ENCODE results near the gene SETD1A.

The SETD1A gene

DNA sequence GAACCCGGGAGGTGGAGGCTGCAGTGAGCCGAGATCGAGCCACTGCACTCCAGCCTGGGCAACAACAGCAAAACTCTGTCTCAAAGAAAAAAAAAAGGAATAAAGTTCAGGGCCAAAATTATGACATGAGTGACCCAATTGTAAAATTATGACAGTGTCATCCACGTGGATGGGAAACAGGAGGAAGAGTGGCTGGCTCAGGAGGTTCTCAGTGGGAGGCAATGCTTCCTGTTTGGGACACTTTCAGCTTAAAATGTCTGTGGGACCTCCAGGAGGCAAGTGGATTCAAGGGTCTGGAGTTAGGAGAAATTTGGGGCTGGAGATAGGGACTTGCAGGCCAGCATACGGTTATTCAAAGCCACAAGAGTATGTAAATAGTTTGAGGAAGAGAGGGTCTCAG is 67.8 kb downstream of the SETD1A start:
- no peak for DNase-seq

DNA sequence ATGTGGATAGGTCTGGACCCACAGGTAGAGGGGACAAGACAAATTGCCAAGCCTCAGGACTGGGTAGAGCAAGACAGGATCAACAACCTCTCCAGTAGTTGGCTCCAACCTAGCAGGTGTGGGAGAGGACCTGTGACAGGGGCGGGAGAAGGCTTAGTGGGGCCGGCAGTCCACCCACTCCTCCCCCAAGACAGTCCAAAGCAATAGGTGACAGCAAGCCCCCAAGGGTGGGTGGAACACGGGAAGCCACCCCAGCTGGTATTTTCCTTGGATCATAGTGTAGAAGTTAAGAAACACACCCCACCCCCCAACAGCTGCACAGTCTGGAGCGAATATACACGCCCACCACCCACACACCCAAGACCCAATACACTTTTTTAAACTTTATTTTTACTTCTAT is 71.7 kb downstream of the SETD1A start:
- DNase-seq = no peak

DNA sequence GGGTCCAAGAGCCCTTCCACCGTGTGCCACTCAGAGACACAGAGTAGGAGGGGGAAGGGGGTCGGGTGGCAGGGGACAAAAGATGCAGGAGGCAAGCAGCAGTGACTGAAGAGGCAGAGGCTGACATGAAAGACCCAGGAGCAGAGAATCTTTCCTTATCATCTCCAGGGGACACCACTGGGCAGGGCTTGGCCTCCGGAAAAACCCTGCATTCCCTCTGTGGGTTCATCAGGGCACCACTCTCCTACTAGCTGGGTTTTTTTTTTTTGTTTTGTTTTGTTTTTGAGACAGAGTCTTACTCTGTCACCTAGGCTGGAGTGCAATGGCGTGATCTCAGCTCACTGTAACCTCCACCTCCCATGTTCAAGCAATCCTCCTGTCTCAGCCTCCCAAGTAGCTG is 73.7 kb downstream of the SETD1A start:
- no peak for DNase-seq

DNA sequence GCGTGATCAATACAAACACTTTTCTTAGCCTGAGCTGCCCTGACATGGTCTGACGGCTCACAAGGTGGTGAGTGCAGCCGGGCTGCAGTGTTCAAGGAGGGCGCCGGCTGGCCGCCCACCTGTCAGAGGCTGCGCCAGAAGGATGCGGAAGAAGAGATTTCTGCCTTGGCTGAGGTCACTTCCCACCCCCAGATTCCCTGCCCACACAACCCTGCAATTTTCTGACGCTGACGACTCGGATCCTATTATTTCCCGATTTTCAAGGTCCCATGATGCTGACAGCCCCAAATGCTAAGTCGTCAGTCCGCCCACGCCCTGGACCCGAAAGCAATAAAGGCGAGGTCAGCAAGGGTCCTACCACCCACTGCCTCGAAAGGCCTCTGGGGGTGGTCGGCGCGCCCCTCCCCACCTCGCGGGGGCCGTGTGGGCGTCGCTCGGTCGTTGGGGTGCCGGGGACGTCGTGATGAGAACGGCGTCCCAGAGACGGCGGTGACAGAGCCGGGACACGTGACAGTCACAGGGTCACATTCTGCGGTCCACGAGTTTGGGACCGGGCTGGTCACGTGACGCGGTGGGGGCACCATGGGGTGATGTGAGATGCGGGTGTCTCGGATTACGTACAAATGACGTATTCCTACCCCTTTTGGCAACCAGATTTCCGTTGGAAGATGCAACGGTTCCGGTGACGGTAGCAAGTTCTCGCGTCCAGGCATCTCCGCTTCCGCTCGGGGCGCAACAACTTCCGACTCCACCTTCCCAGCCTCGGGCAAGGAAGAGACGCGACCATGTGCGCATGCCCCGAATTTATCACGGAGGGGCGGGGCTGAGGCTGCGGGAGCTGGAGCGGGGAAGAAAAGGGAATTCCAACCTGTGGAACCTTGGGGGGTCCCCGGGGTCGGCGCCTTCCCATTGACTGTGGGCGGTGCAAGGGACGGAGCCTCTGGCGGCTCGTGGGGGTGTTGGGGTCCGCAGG is 75.5 kb downstream of the SETD1A start, which contains the start of gene STX4:
STX4 (plus strand) TSS at position 823 of the 973 bp plus-strand sequence. CDS start 248 bp downstream, outside the sequence.
- DNase-seq = peak; percentile 99

DNA sequence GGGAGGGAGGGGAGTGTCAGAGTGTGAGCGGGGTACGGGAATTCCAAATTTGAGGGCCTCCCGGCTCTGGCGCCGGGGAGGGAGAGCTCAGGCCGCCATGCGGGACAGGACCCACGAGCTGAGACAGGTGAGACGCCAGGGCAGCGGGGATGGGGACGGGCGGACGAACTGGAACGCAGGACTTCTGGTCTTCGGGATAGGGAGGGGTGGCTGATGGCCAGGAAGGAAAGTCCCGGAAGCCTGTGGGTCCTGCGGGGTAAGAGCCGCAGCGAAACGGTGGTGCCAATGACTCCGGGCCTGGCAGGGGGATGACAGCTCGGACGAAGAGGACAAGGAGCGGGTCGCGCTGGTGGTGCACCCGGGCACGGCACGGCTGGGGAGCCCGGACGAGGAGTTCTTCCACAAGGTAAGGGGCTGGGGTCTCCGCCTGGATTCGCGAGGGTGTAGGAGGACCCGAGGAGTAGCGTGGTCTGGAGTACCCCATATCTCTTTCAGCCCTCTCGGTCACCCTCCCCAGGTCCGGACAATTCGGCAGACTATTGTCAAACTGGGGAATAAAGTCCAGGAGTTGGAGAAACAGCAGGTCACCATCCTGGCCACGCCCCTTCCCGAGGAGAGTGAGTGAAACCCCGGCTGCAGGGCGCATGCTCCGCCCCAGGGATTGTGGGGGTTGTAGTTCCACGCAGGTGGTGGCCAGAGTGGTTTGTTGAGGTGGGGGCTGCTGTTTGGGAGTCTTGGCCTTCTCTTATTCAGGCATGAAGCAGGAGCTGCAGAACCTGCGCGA is 76.3 kb downstream of the SETD1A start:
- DNase-seq = peak; percentile 87

All from CD4-positive, alpha-beta T cell treated with Interferon alpha-2 for 1 hour (primary cell).